GM18517 (cell line): ENCODE measurements around the gene ACSS1.

Experiments used
- ATAC-seq: cut with Tn5 transposase; IDR thresholded peaks from one replicate; pipeline ENCODE4 v1.9.1; 2021; ENCODE audit warnings: mild to moderate bottlenecking, moderate library complexity; ENCODE audit not compliant: unreplicated experiment

Gene ACSS1

DNA sequence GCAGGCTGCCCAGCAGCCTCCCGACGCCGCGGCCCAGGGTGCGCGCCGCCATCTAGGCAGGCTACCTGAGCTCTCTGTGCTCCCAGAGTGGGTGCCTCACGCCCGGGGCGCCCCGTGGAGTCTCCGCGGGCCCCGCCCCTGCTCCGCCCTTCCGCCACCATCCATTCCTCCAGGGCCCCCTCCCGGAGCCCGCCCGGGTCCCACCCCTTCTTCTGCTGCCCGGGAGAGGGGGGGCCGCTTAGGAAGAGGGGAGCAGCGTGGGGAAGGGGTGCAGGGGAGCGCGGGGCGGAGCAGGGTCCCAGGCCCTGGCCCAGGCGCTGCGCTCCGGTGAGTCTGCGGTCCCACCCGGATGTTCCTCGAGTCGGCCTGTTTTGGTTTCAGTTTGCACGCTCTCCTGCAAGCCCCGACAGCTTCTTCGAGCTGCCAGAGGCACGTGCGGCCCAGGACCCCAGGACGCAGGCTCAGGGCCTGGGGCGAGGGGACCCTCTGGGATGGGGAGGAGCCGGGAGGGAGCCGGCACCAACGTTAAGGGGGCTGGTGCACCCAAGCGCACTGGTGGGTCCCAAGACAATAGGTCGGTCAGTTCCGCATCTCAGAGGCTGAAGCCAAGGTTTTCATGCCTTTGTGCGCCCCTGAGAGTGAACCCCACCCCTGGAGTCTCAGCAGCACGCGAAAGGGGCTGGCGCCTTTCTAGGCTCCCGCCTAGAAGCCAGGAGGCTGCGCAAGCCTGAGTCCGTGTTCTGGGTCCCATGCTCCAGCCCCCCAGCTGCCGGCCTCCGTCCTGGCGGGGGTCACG is at the start of gene ACSS1:
TSS of gene ACSS1 (minus strand) at position 89 of the 796 bp plus-strand sequence. CDS start at position 52, 37 bp downstream.
- ATAC-seq, result peak; percentile 54

DNA sequence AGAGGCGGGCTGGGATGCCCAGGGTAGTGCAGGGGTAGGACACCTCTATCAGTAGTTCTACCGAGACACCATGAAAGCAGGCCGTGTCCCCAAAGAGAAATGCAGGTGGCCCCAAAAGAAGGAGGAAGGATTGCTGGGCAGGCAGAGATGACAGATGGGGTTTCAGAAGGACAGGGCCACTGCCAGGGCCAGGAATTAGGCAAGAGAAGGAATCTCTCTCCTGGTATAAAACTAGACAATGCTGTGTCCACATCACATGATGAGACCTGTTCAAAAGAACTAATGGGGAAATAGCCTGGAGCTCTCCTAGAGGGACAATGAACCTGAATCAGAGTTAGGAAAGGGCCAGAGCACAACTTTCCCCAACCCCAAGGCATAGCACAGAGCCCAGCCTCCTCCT is 45.6 kb upstream of the ACSS1 start:
- no peak for ATAC-seq

DNA sequence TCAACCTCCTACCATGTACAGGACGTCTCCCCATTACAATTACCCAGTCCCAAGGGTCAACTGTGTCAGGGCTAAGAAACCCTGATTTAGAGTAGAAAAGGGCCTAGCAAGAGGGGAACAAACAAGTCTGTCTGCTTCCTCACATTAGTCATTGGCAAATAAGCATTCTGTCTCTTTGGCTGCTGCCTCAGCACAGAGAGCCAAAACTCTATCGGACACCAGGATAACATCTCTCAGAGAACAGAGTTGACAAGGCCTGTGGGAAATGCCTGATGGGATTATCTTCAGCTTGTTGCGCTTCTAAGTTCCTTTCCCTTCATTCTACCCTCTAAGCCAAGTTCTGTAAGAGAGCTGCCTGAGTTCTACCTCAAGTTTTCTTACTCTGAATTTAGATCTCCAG is 43.0 kb upstream of the ACSS1 start:
- no peak for ATAC-seq

DNA sequence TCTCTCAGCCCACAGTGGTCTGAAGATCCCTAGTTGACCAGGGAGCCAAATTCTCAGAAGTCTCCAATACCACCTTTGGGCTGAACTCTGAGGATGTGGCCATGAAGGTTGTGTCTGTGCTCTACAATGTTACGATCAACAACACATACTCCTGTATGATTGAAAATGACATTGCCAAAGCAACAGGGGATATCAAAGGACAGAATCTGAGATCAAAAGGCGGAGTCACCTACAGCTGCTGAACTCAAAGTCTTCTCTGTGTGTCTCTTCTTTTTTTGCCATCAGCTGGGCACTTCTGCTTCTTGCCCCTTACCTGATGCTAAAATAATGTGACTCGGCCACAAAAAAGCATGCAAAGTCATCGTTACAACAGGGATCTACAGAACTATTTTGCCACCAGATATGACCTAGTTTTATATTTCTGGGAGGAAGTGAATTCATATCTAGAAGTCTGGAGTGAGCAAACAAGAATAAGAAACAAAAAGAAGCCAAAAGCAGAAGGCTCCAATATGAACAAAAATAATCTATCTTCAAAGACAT is 41.7 kb upstream of the ACSS1 start:
- no peak for ATAC-seq

DNA sequence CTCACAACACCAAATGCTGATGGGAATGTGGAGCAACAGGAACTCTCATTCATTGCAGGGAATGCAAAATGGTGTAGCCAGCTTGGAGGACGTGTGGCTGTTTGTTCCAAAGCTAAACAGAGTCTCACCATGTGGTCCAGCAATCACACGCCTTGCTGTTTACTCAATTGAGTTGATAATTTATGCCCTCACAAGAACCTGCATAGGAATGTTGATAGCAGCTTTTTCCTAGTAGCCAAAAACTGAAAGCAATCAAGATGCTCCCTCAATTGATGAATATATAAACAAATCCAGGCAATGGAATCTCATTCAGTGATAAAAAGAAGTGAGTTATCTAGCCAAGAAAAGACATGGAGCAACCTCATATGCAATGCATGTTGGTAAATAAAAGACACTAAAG is 39.6 kb upstream of the ACSS1 start:
- no peak for ATAC-seq

DNA sequence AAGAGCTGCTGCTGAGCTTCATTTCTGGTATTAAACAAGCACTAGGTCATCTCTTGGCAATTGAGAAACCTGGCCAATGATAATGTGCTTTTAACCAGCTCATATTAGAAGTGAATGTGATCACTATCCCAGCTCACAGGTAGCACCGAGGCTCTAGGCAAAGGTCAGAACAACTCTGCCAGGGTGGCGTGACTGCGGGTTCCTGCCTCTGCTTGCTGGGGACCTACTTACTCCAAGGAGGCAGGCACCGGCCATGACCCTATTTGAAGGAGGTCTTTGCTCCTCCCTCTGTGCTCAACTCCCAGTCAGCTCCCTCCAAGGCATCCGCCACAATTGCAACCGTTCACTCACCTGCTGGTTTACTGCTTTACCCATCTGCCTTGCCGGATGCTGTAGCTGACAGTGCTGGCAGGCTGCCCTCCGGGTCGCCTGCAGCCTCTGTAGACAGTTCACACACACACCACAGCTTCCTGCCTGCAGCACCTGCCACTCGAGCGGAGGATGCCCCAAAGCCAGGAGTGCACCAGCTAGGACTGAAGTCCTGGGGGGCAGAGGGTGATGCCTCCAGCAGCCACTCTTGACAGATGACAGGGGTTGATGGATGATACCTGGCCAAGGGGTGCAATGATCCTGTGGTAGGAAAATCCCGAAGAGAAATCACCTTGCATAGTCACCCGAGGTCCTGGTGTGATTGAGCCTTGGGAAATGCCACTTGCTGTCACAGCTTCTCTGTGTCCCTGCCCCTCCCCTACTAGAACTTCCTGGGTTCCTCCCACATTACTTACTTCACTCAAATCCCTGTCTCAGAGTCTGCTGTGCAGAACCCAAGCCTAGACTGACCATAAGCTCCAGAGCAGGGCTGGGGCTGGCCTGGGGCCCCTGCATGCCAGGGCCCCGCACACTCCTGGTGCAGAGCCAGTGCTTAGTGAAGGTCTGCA is 32.8 kb upstream of the ACSS1 start:
- ATAC-seq, result peak; percentile 56

DNA sequence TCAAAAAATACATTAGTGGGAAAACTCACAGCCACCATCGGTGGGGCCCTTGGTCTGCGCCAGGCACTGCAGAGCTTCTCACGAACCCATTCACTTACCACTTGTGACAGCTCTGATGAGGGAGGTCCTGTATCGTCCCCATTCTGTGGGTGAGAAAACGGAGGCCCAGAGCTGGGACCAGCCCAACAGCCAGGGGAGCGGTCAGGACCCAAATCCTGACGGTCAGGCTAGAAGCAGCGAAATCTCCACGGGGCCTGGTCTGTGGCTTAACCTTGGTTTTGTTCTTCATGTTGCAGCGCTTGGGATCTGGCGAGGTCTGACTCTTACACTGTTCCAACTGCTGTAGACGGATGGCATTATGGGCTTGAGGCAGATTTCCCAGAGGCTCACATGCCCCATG is 31.7 kb upstream of the ACSS1 start:
- no peak for ATAC-seq

DNA sequence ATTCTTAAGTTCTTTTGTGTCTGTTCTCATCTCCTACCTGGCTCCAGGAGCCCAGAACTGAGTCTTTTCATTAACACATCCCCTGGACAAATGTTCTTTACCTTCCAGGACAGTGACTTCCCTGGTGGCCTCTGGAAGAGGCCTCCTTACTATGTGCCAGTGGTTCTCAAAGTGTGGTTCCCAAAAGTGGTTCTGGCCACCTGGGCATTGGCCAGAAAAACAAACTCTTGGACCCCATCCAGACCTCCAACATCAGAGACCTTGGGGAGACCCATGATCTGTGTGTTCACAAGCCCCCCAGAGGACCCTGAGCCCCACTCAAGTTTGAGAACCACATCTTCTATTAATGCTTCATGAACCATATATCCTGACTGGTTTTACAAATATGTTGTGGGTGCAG is 31.2 kb upstream of the ACSS1 start:
- ATAC-seq, result no peak

DNA sequence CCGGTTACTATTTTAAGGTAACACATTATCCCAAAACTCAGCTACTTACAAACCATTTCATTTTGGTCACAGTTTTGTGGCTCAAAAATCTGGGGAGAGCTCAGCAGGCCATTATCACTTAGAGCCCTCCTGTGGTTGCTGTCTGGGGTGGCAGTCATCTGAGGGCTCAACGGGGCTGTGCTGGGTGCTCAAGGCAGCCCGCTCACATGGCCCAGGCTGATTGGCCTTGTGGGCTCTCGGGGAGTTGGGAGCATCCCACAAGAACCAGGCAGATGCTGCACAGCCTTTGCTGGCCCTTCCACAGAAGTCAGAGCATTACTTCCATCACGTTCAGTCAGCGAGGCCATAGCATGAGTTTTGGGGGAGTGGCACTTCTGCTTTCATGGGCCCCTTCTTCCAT is 30.3 kb upstream of the ACSS1 start:
- no peak for ATAC-seq

DNA sequence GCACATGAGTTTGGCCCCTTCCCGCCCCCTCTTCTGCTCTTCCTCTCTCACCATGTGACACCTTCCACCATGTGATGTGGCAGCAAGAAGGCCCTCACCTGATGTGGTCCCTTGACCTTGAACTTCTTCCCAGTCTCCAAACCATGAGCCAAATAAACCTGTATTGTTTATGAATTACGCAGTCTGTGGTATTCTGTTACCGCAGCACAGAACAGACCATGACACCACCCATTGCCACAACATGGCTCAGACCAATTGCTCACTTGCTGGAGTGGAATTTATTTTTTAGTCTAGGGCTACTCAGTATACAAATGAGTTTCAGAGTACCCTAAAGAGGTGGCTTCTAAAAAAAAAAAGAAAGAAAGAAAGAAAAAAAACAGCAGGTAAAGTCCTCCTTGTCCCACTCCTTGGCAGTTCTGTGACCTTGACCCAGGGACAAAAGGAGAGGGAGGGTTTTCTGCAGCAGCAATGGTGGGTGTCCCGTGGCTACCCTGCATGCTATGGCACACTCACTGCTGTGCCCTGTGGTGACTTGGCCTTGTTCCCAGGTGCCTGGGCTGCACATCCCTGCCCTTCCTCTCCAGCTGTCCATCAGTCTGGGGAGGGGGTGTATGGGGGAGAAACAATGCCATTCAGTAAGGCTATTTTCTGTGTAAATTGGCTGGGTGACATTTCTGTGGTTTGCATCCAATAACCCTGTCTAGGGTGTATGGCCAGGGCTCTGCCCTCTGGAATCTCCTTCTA is 29.4 kb upstream of the ACSS1 start:
- ATAC-seq, result no peak

DNA sequence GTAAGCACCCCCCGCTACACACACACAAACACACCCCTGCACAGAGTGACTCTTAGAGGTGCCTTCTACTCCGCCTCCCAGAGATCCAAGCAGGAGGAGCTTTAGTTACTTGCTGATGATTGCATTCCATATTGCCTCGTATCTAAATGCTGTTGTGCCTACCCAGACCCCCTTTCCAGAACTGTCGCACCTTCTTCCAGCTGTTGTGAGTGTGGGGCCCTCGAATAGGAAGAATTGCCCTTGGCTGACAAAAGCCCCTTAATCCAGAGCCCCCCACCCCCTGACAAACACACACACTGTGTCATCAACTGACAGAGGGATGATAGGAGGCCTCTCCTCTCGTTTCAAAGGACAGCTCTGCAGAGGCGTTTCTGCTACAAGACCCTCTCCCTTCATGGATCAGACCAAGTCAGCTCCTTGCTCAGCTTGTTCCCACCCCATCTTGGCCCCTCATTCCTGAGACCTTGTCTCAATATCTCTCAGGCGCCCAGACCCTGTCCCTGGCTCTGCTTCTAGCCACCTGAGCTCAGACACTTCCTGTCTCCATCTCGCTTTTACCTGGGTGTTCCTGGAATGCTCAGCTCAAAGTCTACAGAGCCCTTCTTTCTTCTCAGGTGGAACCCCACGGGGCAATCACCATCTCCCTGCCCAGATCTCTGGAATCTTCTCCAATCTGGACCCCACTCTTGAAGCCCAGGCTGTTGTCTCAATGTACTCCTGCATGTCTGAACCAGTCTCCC is 28.0 kb upstream of the ACSS1 start:
- no peak for ATAC-seq

DNA sequence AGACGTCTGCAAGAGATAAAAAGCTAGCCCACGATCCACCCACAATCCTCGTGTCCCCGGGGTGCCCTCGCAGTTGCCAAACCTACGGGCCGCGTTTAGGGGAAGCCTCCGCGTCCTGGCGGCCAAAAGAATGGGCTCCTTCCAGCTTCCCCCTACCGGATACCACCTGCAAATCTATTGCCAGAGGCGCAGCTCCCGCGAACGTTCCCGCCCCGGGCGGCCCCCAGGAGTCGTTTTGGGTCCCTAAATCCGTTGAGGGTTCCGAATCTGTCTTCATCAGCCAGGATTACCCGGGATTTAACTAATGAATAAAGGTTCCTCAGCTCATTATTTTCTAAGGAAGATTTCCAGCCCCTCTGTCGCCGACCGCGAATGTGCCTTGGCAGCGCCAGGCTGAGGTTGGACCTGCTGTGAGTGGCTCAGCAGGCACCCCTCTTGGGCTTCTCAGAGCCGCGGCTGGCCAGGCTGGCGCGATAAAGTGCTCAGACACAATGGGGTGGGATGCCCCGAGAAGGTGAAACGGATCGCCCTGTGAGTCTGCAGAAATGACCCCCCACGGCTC is 26.8 kb upstream of the ACSS1 start:
- no peak for ATAC-seq

DNA sequence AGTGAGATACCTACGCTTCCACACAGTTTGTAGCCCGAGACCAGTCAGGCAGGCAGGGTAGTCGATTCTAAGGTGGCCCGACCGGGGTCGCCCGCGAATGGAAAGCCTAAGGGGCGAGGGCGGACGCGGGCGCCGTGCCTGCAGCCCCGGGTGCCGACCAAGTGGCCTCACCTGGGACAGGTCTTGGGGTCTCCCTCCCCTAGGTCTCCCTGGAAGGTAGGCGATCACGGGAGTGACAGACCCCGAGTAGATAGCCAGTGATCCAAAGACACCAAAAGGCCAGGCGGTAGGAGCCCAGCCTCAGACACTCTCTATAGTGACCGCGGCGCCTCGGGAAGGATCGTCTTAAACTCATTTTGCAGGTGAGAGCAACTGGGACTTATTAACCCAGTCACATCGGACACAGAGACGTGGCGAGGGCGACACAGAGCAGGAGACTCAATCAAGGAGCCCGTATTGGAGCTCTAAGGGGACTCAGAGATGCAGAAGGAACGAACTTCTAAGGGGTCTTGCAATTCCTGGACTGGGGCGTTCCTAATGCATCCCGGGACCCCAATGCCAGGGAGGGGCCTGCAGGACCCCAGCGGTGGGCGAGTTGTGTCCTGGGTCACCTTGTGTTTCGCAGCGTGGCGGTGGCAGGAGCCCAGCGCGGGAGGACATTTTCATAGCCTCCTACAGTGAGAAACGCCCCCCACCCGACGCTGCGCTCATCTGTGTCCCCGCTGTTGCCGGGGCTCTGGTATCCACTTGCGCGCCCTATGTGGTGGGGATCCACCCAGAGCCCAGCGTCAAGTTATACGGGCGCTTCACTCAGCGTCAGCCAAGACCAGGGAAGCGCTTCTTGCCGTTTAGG is 26.1 kb upstream of the ACSS1 start:
- ATAC-seq, result no peak

DNA sequence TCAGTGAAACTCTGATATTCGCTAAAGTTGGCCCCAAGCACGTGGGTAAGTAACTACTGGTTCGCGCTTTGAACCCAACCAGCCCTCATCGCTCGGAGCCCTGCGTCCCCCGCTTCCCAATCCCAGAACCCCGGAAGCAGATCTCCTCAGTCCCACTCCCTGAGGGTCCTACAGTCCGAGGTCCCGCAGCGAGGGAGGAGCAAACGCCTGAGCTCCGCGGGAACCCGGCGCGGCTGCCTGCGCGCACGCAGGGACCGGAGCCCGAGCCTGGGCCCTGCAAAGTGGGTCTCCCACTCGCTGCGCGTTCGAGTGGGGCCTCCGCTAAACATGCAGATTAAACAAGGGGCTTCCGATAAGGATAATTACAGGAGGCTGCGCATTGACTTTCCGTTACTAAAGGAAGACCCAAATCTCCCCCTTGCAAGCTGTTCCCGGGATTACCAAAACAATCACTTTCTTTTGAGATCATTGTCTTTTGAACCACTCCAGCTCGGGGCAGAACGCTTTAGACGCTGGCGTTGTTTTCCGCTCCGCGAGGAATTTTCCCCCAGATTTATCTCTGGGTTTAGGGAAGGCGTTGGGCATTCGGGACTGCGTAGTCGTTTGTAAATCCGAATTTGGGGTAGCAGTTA is 25.3 kb upstream of the ACSS1 start:
- ATAC-seq, result no peak

DNA sequence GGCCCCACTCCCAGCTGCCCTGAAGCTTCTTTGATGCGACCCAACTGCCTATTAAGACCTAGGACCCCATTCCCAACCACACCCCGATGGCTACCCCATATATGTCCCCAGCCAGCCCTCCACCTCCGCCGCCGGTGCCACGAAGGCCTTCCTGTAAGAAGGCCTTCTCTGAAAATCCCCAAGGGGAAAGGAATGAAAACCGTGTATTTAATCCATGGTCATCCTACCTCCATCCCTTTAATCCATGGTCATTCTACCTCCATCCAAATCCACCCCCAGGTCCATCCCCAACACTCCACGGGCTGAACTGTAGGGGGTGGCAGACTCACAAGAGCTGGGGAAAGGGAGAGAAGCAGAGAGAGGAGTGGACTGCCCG is 24.5 kb upstream of the ACSS1 start:
- ATAC-seq, result no peak

DNA sequence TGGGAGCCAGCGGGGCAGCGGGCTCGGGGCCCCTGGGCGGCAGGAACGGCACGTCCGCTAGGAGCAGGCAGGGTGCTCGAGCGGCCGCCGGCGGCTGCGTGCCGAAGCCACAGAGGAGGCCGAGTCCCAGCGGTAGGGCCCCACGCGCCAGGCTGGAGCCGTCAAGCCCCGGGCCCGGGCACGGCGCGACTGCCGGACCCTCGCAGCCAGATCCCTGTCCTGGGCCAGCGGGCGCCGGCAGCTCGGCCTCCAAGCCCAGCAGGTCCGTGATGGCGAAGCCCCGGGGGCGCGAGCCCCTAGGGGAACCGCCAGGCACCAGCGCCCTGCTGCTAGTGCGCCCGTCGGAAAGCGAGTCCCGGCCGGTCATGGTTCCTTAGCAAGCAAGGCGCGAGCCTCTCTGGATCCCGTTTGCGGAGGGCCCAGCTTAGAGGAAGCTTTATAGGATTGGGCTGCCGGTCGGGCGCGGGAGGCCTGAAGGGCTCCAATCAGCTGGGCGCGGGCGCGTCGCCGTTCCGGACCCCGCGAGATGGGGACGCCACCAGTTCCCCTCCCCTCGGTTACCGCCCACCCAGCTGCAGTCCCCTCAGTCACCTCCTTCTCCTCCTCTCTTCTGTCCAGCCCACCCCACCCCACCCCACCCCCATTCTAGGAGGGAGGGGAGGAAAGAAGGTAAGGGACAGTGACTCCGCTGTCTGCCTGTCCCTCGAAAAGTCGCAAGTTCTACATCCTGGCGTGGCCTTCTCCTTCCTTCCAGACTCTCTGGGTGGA is 24.0 kb upstream of the ACSS1 start, which contains the start of gene VSX1:
TSS of gene VSX1 (minus strand) at position 412 of the 768 bp plus-strand sequence. CDS start at position 367, 45 bp downstream.
- ATAC-seq, result no peak

DNA sequence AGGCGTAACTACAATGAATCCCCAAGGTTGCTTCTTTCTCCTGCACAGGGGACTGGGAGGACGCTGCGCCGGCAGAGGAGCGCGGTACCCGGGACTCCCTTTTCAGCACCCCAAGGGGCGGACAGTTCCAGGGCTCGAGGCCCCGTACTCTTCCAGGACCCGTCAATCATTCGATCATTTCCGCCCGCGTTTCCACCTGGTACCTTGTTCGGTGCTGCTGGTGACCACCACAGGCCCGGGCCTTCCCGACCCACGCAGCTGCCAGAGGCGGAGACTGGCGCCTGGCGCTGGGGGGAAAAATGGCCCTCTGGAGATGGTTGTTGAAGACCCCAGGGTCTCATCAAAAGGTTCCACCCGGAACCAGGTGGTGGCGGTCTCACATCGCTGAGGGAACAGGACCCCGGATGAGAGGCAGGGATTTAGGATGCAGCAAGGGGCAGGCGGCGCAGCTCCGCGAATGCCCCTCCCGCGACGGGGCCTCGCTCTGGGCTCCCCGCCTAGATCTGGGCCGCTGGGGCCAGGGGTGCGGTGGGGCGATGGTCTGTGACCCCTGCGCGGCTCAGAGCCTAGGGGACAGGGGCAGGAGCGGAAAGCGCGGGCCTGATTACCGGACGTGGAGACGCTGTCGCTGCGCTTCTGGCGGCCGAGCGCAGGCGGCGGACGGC is 23.3 kb upstream of the ACSS1 start:
- ATAC-seq, result no peak
